HK-2 (cell line): ENCODE data around the gene ORM1.

Source experiments
- DNase-seq: peaks from one replicate; pipeline ENCODE4 v3.0.0-alpha.2; 2018; ENCODE audit not compliant: unreplicated experiment

Gene ORM1

GRCh38 chr9:114287763-114288192, 35.1 kb upstream of the ORM1 start:
- DNase-seq = no peak

GRCh38 chr9:114288193-114289091, 34.5 kb upstream of the ORM1 start:
- DNase-seq = peak; percentile 75

DNA sequence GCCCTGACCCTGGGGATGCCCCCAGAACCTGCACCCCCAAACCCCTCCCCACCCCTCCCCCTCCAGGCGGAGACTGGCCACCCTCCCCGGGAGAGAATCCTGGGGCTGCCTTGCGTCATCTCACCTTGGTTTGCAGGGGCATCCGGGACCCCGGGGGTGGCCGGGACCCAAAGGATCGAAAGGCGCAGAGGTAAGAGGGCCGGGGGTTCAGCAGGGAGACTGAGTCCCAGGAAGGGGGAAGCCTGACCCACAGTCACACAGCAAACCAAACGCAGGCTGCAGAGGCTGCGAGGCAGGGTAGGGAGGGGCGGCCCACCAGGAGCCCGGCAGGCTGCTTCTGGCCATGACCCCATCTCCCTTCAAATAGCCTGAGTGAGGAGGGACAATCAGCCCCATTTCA, 33.8 kb upstream of the ORM1 start:
- no peak for DNase-seq

DNA sequence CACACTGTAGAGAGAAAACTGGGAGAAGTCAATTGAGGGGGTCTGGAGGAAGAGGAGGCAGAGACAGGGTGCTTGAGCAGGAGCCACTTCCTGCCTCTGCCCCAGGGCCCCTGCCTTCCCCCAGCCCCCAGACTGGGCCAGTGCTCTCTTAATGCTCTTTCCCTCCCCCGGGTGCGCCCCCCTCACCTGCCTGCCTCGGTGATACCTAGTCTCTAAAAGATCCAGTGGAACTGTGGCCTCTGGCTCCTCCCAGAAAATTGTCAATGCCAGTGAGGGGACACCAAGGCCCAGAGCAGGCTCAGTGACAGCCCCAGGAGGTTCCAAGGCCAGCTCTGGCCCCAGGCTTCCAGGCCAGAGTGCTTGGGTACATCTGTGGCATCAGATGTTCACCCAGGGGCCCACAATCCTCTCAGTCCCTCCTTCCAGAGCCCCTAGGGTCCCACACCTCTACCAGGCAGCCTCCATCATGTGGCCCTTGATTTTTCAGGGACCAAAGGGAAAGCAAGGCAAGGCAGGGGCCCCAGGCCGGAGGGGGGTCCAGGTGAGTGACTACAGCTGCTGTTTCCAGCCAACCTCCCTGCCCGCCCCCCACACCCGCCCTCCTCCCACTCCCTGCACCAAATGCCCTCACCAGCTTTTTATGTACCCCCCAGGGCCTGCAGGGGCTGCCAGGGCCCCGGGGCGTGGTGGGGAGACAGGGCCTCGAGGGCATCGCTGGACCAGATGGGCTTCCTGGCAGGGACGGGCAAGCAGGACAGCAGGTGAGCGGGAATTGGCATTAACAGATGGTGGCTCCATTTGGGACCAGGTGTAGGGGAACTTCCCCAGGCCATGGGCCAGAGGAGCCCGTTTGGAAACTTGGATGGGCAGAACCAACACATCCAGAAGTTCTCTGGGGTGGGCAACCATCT, 33.1 kb upstream of the ORM1 start:
- no peak for DNase-seq

DNA sequence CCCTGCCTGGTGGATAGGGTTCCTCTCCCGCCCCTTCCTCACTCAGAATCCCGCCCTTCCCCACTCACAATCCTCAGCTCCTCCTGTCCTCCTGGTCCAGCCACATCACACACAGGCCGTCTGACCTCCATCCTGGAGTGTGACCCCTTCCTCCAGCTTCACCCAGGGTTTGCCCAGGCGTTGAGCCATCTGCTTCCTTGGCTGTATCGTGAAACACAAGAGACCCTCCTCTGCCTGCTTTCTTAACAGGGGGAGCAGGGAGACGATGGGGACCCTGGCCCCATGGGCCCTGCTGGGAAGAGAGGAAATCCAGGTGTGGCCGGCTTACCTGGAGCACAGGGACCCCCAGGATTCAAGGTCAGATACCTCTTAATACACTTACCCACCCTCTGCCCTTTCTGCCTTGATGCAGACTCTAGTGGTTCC, 32.3 kb upstream of the ORM1 start:
- no peak for DNase-seq

GRCh38 chr9:114291064-114291474, 31.8 kb upstream of the ORM1 start:
- peak; percentile 85 for DNase-seq

DNA sequence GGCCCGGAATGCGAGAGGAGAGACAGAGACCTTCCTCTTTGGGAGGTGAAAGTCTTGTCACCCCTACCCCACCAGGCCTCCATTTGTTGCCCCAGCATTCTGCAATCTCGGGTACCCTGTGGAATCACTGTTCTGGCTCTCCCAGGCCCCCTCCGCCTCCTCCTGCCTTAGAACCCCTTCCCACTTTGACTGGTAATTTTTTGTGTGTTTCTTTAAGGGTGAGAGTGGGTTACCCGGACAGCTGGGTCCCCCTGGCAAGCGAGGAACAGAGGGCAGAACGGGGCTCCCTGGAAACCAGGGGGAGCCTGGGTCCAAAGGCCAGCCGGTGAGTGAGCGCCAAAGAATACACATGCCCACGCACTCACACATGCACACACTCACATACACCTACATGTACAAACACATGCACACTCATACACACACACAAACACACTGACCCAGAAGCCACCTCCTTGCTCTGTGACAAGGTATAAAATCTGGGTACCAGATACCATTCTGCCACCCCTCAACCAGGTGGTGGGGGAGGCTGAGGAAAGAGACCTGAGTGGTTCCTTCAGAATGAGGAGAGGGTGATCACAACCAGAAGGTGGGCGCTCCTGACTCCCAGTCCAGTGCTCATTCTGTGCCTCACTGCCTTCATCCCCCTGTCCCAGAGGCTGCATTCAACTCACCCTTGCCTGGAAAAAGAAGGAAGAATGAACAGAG, 30.9 kb upstream of the ORM1 start:
- DNase-seq = no peak

GRCh38 chr9:114294664-114295063, 28.2 kb upstream of the ORM1 start:
- no peak for DNase-seq

GRCh38 chr9:114296338-114296737, 26.6 kb upstream of the ORM1 start:
- no peak for DNase-seq

DNA sequence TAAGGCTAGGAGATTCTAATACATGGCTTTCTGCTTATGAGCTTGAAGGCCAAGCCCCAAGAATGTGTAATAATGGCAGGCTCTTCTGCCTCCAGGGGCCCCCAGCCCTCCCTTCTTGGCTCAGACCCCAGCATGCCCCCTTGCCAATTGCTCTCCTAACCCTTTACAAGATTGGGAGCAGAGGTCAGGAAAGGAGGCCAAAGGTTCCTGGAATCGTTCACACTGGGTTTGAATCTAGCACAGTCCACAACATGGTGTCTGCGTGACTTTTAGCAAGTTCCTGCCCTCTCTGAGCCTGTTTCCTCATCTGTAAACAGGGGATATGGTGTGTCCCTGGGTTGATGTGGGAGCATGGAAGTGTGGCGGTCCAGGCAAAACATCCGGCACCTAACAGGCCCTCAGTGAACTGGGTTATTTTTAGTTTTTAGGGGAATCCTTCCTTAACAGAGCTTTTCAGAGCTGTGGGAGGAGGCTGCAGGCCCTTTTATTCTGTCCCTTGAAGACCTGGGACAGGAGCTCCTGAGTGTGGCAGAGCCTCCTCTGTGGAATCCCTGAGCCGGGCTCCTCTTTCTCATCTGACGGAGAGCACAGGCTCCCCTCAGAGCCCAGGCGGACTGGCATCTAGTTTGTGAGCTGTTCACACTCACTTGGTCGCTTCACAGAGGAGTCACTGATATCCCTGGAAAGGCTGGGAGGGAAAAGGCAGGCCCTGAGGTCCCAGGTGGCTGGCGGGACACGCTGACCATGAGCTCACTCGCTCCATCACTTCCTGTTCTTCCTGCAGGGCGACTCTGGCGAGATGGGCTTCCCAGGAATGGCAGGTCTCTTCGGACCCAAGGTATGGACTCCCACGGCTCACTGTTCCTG, 23.4 kb upstream of the ORM1 start:
- no peak for DNase-seq

DNA sequence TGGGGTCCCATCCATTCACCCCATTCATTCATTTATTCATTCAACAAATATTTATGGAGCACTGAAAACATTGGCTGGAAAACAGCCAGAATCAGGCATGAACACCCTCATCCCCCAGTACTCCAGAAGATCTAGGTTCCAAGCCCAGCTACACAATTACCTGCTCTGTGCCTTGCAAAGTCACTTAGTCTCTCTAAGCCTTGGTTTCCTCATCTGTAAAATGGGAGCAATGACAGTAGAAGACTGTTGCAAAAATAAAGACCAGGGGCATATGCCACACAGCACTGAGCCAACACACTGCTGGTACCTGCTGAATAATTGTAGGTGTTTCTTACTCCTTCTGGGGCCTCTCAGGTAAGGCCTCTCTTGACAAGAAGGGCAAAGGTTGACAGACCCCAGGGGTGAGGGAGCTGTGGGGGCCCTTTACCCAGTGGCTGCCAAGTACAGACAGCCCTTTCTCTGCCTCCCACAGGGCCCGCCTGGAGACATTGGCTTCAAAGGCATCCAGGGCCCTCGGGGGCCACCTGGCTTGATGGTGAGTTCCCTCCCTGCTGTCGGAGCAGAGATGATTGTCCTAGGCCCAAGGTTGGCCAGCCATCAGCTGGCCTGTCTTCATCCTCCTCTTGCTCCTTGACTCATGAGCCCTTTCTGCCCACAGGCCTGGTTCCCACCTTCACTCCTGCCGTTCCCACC, 22.6 kb upstream of the ORM1 start:
- no peak for DNase-seq

GRCh38 chr9:114300846-114301797, 21.8 kb upstream of the ORM1 start:
- no peak for DNase-seq

DNA sequence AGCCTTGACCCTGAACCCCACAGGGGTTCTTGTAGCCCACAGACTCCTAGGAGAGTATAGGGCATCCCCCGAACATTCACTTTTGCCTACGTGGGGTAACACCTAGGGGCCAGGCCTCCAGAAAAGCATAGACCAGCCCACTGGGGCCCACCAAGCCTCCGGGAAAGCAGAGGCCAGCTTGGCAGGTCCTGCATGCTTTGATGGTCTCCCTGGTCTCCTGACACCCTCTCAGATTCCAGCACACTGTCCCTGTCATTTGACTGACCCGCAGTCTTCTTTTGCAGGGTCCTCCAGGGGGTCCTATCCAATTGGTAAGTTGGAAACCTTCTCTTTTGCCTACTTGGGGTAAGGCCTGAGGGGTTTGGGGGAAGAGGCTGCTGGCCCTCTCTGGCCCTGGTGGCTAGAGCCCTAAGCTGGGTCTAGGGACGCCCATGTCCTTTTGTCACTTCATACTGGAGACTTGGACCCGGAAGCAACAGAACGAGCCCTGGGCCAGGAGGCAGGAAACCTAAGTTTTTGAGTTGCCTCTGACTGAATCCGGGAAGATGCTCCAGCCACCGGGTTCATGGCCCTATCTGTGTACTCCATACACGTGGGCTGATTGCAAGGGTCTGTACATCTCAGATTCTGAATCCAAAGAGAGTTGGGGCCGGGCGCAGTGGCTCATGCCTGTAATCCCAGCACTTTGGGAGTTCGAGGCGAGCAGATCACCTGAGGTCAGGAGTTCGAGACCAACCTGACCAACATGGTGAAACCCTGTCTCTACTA, 20.9 kb upstream of the ORM1 start:
- no peak for DNase-seq

DNA sequence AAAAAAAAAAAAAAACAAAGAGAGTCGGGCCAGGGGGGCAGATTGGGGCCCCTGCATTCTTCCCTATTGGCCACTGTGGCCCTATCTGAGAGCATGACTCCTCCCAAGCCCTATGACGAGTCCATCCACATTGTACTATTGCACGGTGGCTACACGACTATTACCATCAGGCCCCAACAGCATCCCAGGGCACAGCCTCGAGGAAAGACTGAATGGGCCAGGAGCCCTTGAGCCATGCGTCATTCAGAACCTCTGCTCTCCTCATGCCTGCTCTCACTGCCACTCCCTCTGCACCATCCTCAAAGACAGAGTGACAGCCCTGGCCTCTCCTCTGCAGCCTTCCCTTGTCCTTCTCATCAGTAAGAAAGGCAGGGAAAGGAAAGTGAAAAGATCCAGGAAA, 20.2 kb upstream of the ORM1 start:
- DNase-seq = no peak

- DNase-seq = no peak
These were observed 19.3 kb upstream of the ORM1 start for GRCh38 chr9:114303571-114303970.

GRCh38 chr9:114303977-114304376, 18.9 kb upstream of the ORM1 start:
- DNase-seq = no peak

DNA sequence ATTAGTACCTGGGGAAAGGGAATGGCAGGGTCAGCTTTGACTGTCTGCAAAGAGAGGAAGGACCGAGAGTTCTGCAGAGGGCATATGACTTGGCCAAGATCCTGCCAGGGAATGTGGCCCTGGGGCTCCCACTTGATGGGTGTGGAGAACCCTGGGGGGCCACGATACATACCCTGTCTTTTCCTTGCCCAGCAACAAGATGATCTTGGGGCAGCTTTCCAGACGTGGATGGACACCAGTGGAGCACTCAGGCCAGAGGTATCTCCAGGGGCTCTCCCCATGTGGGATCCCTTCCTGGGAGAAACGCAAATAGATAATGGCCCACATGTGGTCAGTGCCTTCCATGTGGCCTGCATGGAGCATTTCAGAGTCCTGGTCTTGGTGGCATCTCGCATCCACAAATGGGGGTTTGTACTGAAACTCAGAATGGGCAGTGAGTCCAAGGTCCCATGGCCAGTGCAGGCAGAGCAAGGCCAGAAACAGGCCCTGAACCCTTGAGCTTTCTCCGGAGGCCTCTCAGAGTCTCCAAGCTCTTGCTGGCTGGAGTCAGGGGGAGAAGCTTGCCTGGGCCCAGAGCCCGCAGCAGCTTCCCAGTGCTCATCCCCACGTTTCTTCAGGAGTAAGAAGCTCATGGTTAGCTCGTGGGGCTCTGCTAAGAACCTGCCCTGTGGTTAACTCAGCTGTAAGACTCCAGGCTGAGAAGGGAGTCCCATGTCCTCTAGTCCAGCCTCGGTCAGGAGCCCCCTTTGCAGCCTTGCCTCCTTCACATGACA, 18.3 kb upstream of the ORM1 start:
- DNase-seq = no peak

DNA sequence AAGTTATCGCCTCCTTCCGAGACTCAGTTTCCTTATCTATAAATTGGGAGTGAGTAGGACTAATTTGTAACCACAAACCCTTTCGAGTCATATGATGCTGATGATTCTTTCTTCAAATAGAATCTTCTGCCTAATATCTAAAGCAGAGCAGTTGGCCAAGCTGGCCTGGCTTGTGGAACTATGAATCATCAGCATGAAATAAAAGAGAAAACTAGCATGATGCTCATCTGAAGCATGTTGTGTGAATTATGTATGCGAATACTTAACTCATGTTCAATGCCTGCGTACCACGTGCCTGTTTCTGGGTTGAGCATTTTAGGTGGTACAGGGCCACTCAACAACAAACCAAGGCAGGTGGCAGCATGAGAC, 15.0 kb upstream of the ORM1 start:
- no peak for DNase-seq
